Glutamatergic neuron (in vitro differentiated cells): ENCODE results near the gene CCT7. TPM values are rescaled to one million over a fixed set of nuclear protein-coding genes. Genes with fewer than 3 reads are reported as not detected.
"Not testable (repeated sequence)": the region's sequence is repeated elsewhere in the genome, so short reads cannot be mapped to it uniquely, and the experiment has no call there.

Source experiments
- DNase-seq: peaks from one replicate; pipeline ENCODE4 v3.0.0; 2022
- H3K27ac Mint-ChIP-seq: one replicate; pipeline ENCODE4 v1.8.0; 2020; ENCODE audit warnings: mild to moderate bottlenecking, mixed read lengths, inconsistent platforms; ENCODE audit not compliant: unreplicated experiment
- H3K27me3 Mint-ChIP-seq: one replicate; pipeline ENCODE4 v1.8.0; 2020; ENCODE audit warnings: mild to moderate bottlenecking, moderate library complexity, mixed read lengths, inconsistent platforms; ENCODE audit not compliant: unreplicated experiment
- H3K36me3 Mint-ChIP-seq: one replicate; pipeline ENCODE4 v1.8.0; 2020; ENCODE audit warnings: mild to moderate bottlenecking, mixed read lengths, inconsistent platforms; ENCODE audit not compliant: unreplicated experiment
- H3K4me1 Mint-ChIP-seq: one replicate; pipeline ENCODE4 v1.8.0; 2020; ENCODE audit warnings: mild to moderate bottlenecking, low read depth, mixed read lengths, inconsistent platforms; ENCODE audit not compliant: unreplicated experiment
- H3K4me3 Mint-ChIP-seq: one replicate; pipeline ENCODE4 v1.8.0; 2020; ENCODE audit warnings: mild to moderate bottlenecking, mixed read lengths, inconsistent platforms; ENCODE audit not compliant: unreplicated experiment
- H3K9me3 Mint-ChIP-seq: one replicate; pipeline ENCODE4 v1.8.0; 2020; ENCODE audit warnings: mild to moderate bottlenecking, moderate library complexity, mixed read lengths, inconsistent platforms; ENCODE audit not compliant: unreplicated experiment
- CTCF ChIP-seq: fragments of 200-600 bp; sonication (generic); IDR thresholded peaks from one replicate; pipeline ENCODE4 v1.5.0; 2021; ENCODE audit not compliant: partially characterized antibody, unreplicated experiment
- long read RNA-seq: library from polyadenylated mRNA; unstranded; transcript quantifications from one replicate; pipeline ENCODE4 v2.0.0, GENCODE V29; 2020; ENCODE audit not compliant: unreplicated experiment
- total RNA-seq: library from RNA; stranded (reverse); fragmentation: NEBNext Ultra II Directional; extraction: Animal tissue kit (Norgen Biotek cat#: 25700); gene quantifications from one replicate; pipeline ENCODE4 v1.2.1, GENCODE V29; 2021; ENCODE audit not compliant: unreplicated experiment

The CCT7 gene
- total RNA-seq = 269 TPM
- long read RNA-seq, transcript CCT7-201 (12 exons, 1,916 nt) = major isoform, 370 of 399 reads
- long read RNA-seq, partial matches to known transcripts = 16 of 399 reads
- long read RNA-seq, other reads (novel, unspliced or antisense) = 7 of 399 reads

DNA sequence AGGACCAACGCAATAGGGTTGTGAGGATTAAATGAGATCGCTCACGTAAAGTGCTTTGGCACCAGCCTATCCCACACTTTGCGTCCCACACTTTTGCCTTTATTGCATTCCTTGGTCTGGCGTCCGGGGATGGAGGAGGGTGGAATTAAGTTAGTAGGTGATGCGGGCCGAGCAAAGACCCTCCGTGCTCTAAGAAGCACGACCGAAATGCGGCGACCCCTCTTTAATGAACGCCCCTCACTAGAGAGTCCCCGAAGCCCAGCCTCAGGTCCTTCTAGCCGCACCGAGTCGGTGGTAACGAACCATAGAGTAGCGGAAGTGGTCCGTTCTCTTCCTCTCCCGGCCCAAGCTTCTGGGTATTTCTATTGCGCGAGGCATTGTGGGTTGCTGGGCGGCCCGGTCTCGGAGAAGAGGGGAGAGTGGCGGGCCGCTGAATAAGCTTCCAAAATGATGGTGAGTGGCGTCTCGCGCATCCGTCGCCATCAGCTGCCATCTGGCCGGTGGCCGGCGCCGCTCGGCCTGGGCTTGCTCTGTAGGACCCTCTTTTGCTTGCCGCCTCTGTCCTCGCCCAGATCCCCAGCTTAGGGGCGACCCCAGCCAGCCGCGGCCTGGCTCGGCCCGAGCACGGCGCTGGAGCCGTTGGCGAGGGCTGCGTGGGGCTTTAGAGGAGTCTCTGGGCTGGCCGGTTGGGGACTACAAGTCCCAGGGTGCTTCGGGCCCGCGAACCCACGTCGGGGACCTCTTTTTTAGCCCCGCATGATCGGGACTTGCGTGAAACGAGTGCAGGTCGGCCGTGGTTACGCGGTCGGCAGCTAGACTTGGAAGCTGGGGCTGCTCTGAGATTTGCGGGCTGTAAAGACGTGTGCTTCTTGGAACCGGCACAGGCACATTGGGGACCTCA, at the start of gene CCT7:
CCT7 (plus strand) TSS at position 377 of the 901 bp plus-strand sequence; CDS start at position 448, 71 bp downstream.
- Mint-ChIP-seq H3K4me1 (peaks cover 16% of the 10 kb centered on the region), H3K27ac (peak within 1 kb of the TSS; percentile 94), H3K36me3 (no peaks in the 10 kb centered on the region), H3K9me3 (peaks cover 2% of the 10 kb centered on the region), H3K4me3 (peak within 1 kb of the TSS; percentile 98), H3K27me3 (peaks cover 12% of the 10 kb centered on the region)
- TF ChIP-seq CTCF = no peak
- DNase-seq = peak; percentile 86

GRCh38 chr2:73185965-73186364, 48.1 kb upstream of the CCT7 start:
- Mint-ChIP-seq H3K4me1 (no peaks in the 10 kb centered on the region), H3K36me3 (peaks cover 9% of the 10 kb centered on the region), H3K27me3 (peaks cover 6% of the 10 kb centered on the region), H3K27ac (no peak overlapping the region), H3K9me3 (peaks cover 1% of the 10 kb centered on the region), H3K4me3 (no peak overlapping the region)
- no peak for DNase-seq
- TF ChIP-seq CTCF = no peak

- Mint-ChIP-seq H3K4me1 (no peaks in the 10 kb centered on the region), H3K27ac (no peak overlapping the region), H3K36me3 (peaks cover 9% of the 10 kb centered on the region), H3K9me3 (peaks cover 1% of the 10 kb centered on the region), H3K27me3 (peaks cover 8% of the 10 kb centered on the region), H3K4me3 (no peak overlapping the region)
- TF ChIP-seq CTCF = no peak
- no peak for DNase-seq
Measured at GRCh38 chr2:73187549-73187948, 46.6 kb upstream of the CCT7 start.

GRCh38 chr2:73197579-73197978, 36.5 kb upstream of the CCT7 start:
- no peak overlapping the region for H3K27ac Mint-ChIP-seq
- H3K27me3 Mint-ChIP-seq = peaks cover 9% of the 10 kb centered on the region
- no peak for TF ChIP-seq CTCF
- DNase-seq = no peak
- H3K4me3 Mint-ChIP-seq = no peak overlapping the region
- no peaks in the 10 kb centered on the region for H3K36me3 Mint-ChIP-seq
- H3K4me1 Mint-ChIP-seq = no peaks in the 10 kb centered on the region
- peaks cover 3% of the 10 kb centered on the region for H3K9me3 Mint-ChIP-seq

DNA sequence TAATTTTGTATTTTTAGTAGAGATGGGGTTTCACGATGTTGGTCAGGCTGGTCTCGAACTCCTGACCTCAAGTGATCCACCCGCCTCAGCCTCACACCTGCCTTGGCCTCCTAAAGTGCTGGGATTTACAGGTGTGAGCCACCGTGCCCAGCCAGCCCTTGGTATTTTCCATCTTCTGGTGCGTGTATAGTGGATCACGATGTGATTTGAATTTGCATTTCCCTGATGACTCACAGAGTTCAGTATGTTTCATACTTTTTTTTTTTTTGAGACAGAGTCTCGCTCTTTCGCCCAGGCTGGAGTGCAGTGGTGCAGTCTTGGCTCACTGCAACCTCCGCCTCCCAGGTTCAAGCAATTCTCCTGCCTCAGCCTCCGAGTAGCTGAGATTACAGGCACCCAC, 33.8 kb upstream of the CCT7 start:
- not testable (repeated sequence) for H3K27ac Mint-ChIP-seq

More for the DNA sequence above, 33.8 kb upstream of the CCT7 start:
- not testable (repeated sequence) for H3K4me3 Mint-ChIP-seq, DNase-seq, H3K9me3 Mint-ChIP-seq, H3K4me1 Mint-ChIP-seq, H3K36me3 Mint-ChIP-seq
- H3K27me3 Mint-ChIP-seq = peaks cover 14% of the 10 kb centered on the region
